Activated CD4-positive, alpha-beta T cell treated with anti-CD3 and anti-CD28 coated beads, Interleukin-2, amount 50 U/mL, for 16 hours (primary cell): ENCODE data around the gene PNMA8B.
A peak's percentile ranks its signal among the peaks of the same experiment; 100 is the strongest.
"Not testable (repeated sequence)": the region's sequence is repeated elsewhere in the genome, so short reads cannot be mapped to it uniquely, and the experiment has no call there.

ENCODE experiments used
- DNase-seq: peaks from one replicate; pipeline ENCODE4 v3.0.0-alpha.2; 2020

Gene PNMA8B, protein sequence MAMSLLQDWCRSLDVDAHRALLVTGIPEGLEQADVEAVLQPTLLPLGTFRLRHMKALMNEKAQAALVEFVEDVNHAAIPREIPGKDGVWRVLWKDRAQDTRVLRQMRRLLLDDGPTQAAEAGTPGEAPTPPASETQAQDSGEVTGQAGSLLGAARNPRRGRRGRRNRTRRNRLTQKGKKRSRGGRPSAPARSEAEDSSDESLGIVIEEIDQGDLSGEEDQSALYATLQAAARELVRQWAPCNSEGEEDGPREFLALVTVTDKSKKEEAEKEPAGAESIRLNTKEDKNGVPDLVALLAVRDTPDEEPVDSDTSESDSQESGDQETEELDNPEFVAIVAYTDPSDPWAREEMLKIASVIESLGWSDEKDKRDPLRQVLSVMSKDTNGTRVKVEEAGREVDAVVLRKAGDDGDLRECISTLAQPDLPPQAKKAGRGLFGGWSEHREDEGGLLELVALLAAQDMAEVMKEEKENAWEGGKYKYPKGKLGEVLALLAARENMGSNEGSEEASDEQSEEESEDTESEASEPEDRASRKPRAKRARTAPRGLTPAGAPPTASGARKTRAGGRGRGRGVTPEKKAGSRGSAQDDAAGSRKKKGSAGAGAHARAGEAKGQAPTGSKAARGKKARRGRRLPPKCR

DNA sequence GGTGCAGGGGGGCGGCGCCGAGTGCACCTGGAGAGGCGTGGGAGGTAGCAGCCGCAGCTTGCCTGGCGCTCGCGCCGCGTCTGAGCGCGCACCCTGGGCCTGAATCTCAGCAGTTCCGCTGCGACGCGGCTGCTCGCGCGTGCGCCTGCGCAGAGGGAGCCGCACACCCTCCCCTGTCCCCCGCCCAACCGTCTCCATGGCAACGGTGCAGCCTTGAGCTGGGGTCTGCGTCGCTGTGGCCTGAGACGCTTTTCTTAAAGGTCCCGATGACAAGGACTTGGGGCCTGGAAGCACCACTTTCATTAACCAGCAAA lies at the start of gene PNMA8B:
Gene PNMA8B (minus strand): TSS at position 82 of the 314 bp plus-strand sequence. CDS start 402 bp downstream, outside the sequence.
- peak; percentile 16 for DNase-seq

DNA sequence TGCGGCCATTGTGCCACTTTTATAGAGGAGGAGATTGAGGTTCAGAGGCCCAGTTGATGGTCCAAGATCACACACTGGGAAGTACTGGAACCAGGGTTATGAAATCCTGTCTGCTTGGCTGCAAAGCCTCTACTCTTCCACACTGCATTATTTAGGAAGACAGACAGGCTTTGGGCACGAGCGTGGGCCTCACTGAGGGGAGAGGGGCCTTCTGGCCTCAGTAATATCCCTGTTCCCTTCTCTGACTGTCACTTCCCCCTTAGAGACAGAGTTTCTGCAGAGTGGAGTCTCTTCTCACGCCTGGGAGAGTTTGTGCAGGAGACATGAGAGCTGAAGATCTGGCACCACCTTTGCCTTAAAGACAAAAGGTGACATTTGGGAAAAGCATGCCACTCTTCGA lies 49.0 kb upstream of the PNMA8B start:
- no peak for DNase-seq

DNA sequence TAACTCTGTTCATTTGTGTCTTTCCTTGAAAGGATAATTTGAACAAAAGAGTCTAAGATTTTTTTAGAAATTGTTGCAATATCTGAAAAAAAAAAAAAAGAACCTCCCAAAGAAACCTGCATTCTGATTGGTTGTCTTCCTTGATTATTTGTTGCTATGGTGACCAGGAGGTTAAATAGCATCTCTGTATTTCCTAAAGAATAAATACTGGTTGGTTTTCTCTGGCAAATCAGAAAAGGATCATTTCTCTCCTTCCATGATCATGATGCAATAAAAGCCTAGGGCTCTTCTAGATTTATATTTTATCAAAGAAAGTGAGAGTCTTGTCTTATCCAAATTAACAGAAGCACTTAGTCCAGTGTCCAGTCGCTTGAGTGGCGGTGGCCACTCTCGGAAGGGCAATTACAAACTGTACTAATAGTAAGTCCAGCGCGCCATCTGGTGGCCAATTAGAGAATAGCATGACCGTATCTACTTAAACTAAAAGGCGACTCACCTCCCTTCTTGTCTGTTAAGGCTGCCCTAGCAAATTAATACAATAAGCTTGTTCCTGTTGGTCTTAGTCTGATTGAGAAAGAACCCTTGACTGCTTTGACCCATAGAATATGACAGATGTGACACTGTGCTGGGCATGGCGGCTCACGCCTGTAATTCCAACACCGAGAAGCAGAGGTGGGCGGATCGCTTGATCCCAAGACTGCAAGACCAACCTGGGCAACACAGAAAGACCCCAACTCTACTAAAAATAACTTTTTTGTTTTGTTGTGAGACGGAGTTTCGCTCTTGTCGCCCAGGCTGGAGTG lies 47.0 kb upstream of the PNMA8B start:
- peak; percentile 75 for DNase-seq

DNA sequence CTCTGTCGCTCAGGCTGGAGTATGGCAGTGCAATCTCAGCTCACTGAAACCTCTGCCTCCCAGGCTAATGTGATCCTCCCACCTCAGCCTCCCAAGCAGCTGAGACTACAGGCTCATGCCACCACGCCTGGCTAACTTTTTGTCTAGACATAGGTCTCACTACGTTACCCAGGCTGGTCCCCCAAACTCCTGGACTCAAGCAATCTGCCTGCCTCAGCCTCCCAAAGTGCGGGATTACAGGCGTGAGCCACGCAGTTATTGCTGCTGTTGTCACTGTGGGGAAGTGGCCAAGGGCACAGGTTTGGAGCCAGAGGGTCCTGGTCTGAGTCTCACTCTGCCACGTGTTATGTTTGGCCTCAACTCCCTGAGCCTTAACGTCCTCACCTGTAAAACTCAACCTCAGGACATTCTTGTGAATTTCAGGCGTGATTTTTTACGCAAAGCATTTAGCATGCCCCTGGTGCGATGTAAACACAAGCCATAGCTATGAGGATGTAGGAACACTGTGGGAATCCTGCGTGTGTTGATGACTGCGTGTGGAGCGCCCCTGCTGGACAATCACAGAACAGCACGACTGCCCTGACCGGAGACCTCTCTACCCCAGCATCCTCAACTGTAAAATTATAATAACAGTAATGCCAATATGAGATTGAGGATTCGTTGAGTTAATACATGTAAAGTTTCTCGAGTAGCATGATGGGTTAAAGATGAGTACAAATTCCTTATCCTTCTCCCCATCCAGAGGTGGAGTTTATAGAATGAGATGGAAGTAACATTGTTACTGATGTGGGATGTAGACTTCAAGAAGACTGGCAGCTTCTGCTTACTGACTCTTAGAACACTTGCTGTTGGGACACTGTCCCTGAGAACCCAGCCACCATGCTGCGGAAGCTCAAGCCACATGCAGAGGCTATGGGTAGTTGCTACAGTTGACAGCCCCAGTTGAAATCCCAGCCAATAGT lies 41.8 kb upstream of the PNMA8B start:
- DNase-seq = peak; percentile 42

DNA sequence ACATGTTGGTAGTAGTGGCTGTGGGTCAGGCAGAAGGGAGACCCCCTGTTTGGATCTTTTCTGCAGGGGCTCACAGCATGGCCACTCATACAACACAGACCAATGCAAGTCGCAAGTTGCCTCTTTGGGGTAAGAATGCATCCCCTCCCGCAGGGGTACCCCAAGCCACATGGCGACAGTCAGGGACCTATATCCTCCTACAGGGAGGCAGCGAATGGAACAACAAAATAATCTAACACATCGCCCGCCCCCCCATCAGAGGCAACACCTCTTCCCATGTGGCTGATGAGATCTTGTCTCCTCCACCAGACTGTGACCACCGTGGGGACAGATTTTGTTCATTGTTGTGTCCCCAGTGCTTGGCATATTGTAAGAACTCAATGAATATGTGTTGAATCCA lies 40.7 kb upstream of the PNMA8B start:
- no peak for DNase-seq

DNA sequence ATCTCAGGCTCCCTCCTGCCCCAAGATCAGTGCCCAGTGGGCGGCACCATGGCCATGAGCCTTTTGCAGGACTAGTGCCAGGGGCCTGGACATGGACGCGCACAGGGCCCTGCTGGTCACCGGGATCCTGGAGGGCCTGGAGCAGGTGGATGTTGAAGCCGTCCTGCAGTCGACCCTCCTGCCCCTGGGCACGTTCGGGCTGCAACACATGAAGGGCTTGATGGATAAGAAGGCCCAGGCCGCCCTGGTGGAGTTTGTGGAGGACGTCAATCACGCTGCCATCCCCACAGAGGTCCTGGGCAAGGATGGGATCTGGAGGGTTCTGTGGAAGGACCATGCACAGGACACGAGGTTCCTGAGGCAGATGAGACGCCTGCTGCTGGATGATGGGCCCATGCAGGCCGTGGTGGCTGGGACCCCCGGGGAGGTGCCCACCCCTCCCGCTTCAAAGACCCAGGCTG lies 38.0 kb upstream of the PNMA8B start:
- DNase-seq = no peak

DNA sequence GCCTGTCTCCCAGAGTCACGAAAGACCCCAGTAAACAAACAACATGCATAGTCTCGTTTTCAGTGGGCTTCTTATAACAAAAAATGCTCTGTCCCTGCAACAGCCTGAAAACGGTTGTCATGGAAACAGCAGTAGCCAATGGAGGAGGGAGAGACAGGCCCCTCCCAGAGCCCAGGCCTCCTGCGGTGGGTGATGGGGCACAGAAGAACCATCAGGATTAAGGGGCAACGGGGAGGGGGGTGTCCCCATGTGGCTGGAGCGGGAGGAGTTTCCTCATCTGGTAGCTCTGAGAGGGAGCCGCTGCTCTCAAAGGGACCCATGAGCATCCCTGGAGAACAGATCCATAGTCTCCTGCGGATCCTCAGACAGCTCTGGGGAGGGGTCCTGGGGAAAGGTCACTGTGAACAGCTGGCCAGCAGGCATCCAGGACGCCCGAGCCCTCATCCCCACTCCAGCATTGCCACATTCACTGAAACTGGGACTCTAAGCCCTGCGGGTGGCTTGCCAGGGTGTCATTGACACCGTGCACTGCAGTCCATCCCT lies 37.5 kb upstream of the PNMA8B start:
- DNase-seq = no peak

DNA sequence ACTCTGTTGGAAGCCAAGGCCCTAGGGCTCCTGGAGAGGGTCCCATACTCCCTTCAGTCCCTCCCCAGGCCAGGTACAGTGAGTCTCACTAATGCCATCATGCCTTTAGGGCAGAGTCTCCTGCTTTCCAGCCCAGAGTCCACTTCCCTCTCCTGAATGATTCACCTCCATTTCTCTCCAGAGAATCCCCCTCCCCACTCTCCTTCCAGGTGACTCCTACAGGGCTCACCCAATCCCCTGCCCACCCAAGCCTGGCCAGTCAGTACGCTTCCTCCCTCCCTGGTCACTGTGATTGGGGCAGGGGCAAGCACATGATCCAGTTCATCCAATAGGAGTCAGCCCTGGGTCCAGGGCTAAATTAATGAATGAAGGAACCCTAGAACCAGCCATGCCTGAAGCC lies 35.0 kb upstream of the PNMA8B start:
- no peak for DNase-seq

DNA sequence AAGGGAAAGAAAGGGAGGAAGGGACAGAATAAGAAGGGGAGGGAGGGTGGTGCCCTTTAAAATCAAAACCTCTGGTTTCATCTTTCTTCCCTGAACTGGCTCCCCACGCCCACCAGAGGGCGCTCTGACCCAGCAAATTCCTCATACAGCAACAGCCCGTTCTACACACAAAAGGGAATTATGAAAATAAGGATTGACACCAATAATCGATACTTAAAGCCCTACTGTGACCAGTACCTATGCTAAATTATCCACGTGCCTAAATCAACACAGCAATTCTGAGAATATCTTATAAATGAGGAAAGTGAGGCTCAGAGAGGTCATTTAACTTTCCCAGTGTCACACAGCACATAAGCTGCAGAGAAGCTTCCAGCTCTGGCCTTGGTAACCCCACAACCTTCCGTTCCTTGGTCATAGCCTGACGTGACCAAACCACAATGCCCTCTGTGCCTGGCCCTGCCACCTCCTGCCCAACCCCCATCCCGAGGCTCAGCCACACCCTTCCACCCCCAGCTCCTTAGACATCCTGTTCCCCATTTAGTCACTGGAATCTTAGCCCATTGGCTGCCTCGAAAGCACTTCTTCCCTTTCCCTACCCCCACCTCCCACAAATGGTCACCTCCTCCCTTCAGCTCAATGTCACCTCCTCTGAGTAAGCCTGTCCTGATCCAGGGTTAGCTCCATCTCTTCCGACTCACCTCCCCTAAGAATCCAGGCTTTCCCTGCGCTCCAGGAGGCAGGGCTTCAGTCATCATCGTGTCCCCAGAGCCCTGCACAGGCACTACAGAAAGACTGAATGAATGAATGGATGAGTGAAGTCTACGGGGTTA lies 34.2 kb upstream of the PNMA8B start:
- DNase-seq = peak; percentile 70

DNA sequence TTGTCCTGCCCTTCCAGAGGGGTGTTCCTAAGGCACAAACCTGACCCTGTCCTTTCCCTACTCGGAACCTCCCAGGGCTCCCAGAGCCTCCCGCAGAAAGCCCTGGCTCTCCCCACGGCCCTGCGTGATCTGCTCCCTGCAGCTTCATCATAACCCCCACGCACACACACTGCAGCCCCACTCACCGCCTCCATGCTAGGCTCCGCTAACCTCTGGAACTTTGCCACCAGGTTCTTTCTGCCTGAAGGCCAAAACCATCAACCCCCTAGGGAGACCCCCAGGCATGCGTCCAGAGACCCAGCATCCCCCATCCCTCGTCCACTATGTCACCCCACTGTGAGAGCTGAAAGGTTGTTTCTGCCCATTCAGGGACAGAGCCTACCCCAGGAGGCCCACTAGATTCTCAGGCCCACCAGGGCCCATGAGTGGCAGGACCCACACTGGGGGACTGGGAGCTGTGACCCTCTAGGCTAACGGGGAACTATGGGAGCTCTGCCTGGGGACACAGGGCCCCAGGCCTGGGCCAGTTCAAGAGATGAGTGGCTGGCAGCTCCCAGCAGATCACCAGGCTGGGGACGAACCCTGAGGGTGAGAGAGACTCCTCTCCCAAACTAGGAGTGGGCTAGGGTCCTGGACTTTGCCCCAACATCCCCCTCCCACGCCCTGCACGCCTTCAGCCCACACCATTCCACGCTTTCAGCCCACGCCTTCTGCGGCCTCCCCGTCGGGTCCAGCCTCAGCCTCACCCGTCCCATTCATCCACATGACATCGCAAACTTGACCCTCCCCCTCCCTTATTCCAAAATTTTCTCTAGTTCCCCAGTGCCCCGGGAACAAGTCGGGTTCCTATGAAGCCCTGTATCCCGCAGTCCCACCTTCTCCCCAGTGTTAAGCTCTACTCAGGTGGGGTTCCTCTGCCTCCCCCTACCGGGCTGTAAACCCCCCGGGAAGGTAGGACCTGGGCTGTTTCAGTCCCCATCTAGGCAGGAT lies 33.2 kb upstream of the PNMA8B start:
- no peak for DNase-seq

DNA sequence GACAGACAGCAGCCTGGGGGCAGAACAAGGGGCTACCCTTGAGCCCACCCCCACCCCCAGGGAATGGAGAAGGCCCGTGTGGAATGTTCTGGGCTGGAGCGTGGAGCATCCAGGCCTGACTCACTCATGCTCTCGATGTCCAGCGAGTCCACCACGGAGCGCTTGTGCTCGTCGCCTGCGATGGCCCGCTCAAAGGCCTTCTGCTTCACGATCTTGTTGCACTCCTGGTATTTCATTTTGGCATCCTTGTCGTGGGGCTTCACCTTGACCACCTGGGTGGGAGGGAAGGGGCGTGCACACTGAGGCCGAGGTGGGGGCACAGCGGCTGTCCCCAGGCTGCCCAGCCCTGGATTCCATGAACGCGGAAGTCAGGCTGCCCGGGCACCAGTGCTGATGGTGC lies 31.1 kb upstream of the PNMA8B start:
- DNase-seq = not testable (repeated sequence)

DNA sequence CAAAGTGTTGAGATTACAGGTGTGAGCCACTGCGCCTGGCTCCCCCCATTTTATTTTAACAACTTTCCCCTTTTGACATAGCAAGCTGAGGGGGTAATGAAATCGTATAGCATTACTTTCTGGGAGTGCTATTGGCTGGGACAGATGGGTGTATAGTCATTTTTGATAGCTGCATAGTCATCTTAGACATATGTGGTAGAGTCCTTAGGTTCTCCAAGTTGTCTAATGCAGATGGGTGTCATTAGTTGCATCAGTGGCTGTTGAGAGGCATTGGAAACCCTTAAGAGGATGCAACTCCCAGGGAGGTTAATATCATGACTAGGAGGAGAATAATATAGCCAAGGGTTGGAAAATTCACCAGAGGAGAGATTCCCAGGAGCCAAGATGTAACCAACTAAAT lies 28.6 kb upstream of the PNMA8B start:
- peak; percentile 33 for DNase-seq

DNA sequence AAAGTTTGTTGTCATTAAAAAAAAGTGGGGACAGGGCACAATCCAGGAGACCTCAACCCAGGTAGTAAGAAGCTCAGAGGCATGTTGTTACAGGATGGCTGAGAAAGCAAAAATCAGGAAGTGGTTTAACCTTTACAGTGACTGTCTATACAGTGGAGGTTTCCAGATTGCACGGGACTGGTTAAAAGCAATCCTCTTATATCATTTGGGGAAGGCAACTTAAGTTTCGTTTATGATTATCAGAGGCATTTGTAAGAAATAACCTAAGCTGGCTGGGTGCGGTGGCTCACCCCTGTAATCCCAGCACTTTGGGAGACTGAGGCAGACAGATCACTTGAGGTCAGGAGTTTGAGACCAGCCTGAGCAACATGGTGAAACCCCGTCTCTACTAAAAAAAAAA lies 27.3 kb upstream of the PNMA8B start:
- DNase-seq = peak; percentile 63

DNA sequence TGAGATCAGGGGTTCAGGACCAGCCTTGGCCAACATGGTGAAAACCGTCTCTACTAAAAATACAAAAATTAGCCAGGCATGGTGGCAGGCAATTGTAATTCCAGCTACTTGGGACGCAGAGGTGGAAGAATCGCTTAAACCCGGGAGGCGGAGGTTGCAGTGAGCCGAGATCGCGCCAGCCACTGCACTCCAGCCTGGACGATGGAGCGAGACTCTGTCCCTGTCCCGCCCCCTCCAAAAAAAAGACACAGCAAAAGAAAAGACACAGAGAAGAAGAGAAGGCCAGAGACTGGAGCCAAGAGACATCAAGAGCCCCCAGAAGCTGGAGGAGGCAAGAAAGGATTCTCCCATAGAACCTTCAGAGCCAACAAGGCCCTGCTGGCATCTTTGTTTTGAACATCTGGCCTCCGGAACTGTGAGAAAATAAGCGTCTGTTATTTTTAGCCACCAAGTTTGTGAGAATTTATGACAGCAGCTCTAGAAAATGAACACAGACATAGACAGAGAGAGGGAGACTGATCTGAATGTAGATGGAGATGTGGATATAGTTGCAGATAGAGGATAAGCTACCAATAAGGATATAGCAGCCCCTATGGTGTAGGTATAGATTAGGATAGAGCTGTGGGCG lies 25.7 kb upstream of the PNMA8B start:
- DNase-seq = no peak

DNA sequence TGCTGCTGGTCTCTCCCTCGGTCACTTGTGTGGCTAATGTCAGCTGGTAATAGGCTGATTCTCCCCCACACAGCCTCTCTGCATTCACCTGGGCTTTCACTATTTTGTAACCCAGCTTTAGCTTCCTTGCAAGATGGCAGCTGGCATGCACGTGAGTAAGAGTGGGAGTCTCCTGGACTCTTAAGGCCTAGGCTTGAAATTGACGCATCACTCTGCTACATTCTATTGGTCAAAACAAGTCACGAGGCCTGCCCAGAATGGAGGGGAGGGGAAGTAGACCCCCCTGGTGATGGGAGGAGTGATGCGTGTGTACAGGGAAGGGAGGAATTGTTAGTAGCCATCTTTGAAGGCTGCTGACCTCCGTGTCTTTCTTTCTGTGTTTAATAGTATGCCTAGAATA lies 24.9 kb upstream of the PNMA8B start:
- DNase-seq = no peak

DNA sequence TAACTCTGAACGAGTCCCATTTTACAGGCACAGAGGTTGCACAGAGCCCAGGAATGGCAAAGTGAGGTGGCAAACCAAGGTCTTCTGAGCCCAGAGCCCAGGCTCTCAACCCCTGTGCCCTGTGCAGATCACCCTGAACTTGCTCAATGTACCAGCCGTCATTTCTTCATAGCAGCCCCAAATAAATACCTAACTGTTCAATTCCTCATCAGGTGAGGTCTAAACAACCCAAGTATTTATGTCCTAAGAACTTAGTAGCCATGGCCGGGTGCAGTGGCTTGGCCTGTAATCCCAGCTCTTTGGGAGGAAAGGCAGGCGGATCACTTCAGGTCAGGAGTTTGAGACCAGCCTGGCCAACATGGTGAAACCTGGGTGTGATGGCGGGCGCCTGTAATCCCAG lies 21.8 kb upstream of the PNMA8B start:
- no peak for DNase-seq

DNA sequence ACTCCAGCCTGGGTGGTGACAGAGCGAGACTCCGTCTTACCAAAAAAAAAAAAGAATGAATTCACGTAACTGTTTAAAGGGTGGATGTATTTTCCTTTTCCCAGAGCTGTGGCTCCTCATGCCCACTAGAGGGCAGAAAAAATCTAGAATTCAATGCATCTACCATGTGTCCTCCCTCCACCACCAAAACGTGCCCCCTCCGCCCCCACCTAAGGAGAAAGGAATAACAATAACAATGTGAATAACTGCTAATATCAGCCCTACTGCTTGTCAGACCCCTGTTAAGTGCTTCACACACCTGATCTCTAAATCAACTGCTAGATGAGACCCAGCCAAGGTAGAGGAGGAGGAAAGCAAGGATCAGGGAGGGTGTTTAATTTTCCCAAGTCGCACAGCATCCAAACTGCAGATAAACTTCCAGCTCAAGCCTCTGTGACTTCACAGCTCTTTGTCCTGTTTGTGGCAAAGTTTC lies 20.2 kb upstream of the PNMA8B start:
- DNase-seq = peak; percentile 46

DNA sequence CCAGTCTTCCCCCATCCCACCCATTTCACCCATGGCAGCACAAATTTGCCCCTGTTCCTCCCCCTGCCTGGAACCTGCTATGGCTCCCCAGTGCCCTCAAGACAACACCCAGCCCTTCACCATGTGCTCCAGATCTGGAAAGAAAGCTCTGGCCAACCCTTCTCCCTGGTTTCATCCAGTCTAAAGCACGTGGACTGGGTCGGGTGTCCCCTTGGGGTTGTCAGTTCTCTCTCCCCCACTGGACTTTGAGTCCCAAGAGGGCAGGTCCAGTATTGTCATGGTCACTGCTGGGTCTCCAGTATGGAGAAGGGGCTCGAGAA lies 19.6 kb upstream of the PNMA8B start:
- no peak for DNase-seq

DNA sequence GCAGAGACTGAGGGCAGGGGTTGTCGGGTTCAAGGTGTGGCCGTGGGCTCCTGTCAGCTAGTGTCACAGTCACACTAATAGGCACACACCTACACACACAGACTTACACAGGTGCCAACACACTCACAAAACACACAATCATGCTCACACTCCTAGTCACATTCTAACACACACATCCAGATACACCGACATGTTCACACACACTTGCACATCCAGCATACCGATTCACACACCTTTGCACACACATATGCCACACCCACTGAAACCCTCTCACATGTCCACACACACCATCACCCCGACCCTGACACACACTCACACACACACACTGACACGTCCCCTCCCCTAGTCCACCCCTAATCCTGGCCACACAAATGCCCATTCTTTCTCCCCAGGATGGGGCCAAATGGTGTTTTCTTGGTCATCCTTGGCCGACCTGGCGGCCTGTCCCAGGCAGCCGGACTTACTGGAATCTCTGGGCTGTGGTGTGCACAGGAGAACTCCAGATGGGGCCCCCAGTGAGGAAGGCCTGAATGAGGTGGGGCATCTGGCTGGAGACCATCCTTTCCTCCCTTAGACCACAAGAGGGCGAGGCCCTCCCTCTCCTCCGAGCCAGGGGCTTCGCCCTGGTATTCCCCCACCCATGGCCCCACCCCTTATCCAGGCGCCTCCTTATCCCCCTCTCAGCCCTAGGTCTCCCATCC lies 19.1 kb upstream of the PNMA8B start:
- no peak for DNase-seq
